Kidney epithelial cell (primary cell): Measurements from ENCODE around the gene GGN. TPM values are rescaled to one million over a fixed set of nuclear protein-coding genes. Genes with fewer than 3 reads are reported as not detected.
A peak's percentile ranks its signal among the peaks of the same experiment; 100 is the strongest.

Source experiments
- DNase-seq: peaks from one replicate; pipeline ENCODE4 v3.0.0-alpha.2; 2010; ENCODE audit warnings: low read depth
- H3K27me3 ChIP-seq: 2 replicates; pipeline ENCODE4 v1.6.0; 2011; ENCODE audit warnings: low read length; ENCODE audit not compliant: control insufficient read depth, insufficient read depth
- H3K36me3 ChIP-seq: 2 replicates; pipeline ENCODE4 v1.5.1; 2011; ENCODE audit warnings: low read length; ENCODE audit not compliant: control insufficient read depth, insufficient read depth
- H3K4me3 ChIP-seq: 2 replicates; pipeline ENCODE4 v1.5.1; 2011; ENCODE audit warnings: low read depth, mild to moderate bottlenecking, control low read depth, low read length
- total RNA-seq: library from RNA; depleted of rRNA; stranded (reverse); fragments of >200 nt; gene quantifications from 2 replicates; pipeline ENCODE4 v1.2.3, GENCODE V29; 2015
- TF ChIP-seq, protein P1 (sequence below): IDR thresholded peaks from 2 replicates; pipeline ENCODE4 v1.5.1; 2011; ENCODE audit warnings: mild to moderate bottlenecking, moderate library complexity, low read length, control low read depth, inconsistent platforms; ENCODE audit not compliant: insufficient read depth, poor library complexity, severe bottlenecking

The GGN gene
- total RNA-seq, 1 donor from 2014 or later, result 1.4 TPM

DNA sequence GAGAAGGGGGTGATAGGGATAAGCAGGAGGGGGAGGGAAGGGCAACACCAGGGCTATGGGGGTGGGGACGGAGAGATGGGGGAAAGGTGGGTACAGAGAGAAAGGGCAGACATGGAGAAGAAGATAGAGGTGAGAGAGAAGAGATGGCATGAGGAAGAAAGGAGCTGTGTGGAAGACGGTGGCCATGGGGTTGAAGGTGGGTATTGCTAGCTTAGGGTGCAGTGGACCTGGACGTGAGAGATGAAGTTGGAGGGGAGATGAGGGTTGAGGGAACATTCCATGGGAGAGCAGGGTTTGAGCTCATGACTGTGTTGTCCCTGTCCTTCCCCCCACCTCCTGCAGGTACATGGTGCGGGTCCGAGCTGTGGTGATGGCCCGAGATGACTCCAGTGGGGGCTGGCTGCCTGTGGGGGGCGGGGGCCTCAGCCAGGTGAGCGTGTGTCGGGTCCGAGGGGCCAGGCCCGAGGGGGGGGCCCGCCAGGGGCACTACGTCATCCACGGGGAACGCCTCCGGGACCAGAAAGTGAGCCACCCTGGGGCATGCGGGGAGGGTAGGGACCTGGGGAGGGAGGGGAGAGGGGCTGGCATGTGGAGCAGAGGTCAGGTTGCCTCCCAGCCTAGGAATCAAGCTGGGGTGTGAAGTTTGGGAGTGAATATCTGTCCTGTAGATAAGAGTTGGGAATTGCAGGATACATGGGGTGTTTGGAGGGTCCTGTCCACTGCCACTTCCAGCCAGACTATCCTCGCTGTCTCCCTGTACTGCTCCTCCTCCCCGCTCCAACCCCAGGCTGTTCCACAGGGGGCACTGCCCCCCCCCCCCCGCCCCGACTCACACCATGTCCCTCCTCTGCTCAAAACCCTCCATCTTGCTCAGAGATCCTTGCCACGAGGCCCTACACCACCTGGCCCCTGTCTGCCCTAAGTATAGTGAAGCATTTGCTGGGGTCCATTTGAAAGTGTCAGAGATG, 2.4 kb upstream of the GGN start:
- H3K4me3 ChIP-seq, result peak overlapping the region; percentile 96
- TF ChIP-seq, protein P1, sequence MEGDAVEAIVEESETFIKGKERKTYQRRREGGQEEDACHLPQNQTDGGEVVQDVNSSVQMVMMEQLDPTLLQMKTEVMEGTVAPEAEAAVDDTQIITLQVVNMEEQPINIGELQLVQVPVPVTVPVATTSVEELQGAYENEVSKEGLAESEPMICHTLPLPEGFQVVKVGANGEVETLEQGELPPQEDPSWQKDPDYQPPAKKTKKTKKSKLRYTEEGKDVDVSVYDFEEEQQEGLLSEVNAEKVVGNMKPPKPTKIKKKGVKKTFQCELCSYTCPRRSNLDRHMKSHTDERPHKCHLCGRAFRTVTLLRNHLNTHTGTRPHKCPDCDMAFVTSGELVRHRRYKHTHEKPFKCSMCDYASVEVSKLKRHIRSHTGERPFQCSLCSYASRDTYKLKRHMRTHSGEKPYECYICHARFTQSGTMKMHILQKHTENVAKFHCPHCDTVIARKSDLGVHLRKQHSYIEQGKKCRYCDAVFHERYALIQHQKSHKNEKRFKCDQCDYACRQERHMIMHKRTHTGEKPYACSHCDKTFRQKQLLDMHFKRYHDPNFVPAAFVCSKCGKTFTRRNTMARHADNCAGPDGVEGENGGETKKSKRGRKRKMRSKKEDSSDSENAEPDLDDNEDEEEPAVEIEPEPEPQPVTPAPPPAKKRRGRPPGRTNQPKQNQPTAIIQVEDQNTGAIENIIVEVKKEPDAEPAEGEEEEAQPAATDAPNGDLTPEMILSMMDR, result no peak
- H3K27me3 ChIP-seq, result peaks cover 18% of the 10 kb centered on the region
- H3K36me3 ChIP-seq, result peaks cover 1% of the 10 kb centered on the region
- no peak for DNase-seq

DNA sequence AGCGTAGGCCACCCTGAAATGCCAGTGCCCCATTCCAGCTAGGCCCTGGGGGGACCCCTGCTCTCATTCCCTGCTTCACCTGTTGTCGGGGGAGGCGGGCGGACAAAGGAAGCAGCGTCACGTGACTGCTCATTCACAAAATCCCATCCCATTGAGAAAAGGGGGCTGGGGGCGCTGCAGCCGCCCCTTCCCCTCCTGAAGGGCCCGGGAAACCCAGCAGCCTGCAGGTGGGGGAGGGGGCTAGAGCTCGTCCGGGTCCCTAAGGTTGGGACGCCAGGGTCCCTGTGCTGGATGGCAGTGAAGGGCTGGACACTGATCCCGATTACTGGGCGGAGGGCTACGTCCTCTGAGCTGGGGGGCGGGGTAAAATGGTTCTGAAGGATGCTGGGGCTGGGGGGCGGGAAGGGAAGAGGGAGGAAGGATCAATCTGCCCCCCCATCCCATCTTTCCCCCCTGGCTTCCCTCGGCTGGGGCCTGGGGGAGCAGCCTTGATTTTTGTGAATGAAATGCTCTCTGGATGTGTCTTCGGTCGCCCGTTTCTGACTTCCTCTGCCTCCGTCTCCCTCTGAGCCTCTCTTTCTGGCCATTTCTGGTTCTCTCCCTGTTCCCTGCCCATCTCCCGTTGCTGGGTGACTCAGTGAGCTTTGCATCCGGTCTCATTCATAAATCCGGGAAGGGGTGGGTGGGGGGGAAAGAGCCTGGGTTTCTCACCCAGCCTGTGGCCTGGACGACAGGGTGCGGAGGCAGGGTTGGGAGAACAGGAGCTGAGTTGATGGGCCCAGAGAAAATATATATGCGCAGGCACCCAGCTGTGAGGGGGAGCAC, 1.5 kb upstream of the GGN start:
- TF ChIP-seq, protein P1, result no peak
- H3K27me3 ChIP-seq, result peaks cover 8% of the 10 kb centered on the region
- peaks cover 1% of the 10 kb centered on the region for H3K36me3 ChIP-seq
- peak overlapping the region; percentile 96 for H3K4me3 ChIP-seq
- DNase-seq, result peak; percentile 48

DNA sequence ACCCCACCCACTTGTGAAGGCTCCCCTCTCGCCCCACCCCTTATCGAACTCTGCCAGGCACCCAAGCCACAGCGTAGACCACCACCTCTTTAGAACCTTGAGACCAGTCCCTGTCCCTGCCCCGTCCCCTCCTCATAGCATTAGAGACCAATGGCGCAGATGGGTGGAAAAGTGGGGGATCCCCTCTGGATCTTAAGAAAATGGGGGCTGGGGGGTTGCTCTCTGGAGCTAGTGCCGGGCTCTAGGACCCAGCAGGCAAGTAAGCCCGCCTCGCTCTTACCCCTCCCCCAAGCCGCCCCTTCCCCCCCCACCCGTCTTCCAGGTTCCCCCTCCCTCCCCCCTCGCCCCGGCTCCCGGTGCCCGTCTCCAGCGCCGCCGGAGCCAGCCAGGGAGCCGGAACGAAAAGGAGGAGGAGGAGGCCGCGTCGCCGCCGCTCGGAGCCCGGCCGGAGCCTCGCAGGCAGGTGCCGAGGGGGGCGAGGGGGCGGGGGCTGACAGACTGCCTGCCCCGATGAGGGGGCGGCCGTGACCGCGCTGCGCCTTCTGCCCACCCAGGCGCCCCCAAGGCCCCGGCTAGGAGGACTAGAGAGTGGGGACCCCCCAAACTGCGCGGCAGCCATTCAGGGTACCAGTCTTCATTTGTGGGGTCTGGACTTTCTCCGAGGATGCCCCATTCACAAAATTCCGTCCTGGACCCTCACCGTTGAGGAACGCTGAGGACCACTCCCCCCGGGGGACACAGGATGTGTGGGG, 691 bp upstream of the GGN start, which contains the start of gene SPRED3:
Gene SPRED3 (plus strand): TSS at position 349 of the 752 bp plus-strand sequence. CDS start 1,606 bp downstream, outside the sequence.
- TF ChIP-seq, protein P1, result no peak
- DNase-seq, result no peak
- Histone ChIP-seq H3K27me3 (peaks cover 8% of the 10 kb centered on the region), H3K36me3 (no peaks in the 10 kb centered on the region), H3K4me3 (peak within 1 kb of the TSS; percentile 96)

DNA sequence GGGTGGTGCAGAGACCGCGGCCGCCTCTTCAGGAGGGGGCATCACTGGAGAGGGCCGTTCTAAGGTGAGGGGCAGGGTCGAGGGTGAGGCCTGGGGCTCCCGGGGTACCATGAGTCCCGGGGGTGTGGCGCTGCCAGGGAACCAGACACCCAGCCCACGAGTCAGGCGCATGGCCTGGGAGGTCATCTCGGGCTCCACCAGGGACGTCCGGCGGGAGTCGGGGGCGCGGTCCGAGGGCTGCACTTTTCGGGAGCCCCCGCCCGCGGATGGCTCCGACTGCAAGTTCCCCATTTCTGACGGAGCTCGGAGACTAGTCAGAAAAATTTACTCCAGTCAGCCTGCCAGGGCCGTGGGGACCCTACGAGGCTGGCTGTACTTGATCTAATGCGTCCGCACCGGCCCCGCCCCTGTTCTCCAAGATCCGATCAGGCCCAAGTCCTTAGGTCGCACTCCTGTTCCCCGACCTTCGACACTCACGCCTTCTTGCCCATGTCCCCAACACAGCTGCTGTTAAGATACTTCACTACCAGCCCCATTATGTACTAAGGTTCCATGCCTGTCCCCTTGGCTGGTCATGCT, 774 bp downstream of the GGN start:
- peaks cover 2% of the 10 kb centered on the region for H3K36me3 ChIP-seq
- TF ChIP-seq, protein P1, result no peak
- H3K4me3 ChIP-seq, result peak overlapping the region; percentile 96
- H3K27me3 ChIP-seq, result peaks cover 8% of the 10 kb centered on the region
- DNase-seq, result no peak

- no peak for DNase-seq
- TF ChIP-seq, protein P1, result no peak
- Histone ChIP-seq H3K4me3 (no peak overlapping the region), H3K36me3 (peaks cover 3% of the 10 kb centered on the region), H3K27me3 (peaks cover 8% of the 10 kb centered on the region)
These were observed 1.4 kb downstream of the GGN start for GRCh38 chr19:38386300-38386970.
